Uterus (tissue), 2 donors: ENCODE data around the gene OR5K3.

Experiments used
- CTCF ChIP-seq, 4 experiments: fragments of 200-600 bp in 2 of 4; fragments of 450-650 bp in 2 of 4; sonication (generic) in 2 of 4; IDR thresholded peaks; one replicate each; pipeline ENCODE4 v1.5.1; 2016 to 2019; ENCODE audit warnings: antibody characterized with exemption in 4 of 4, mild to moderate bottlenecking in 2 of 4, moderate library complexity in 1 of 4
- POLR2A ChIP-seq, 2 donors: fragments of 450-650 bp; IDR thresholded peaks; one replicate each; pipeline ENCODE4 v1.6.1; 2016; ENCODE audit warnings: antibody characterized with exemption in 2 of 2, mild to moderate bottlenecking in 1 of 2, moderate library complexity in 1 of 2

GRCh38 chr3:98406034-98406433, 15.6 kb downstream of the OR5K3 start:
- no peak for TF ChIP-seq CTCF (IDR thresholded peaks at IDR 0.05)
- TF ChIP-seq POLR2A (IDR thresholded peaks at IDR 0.05) = no peak
